ENCODE results near the gene TSACC.

GRCh38 chr1:156357977-156358376, 19.7 kb downstream of the TSACC start:
- TF ChIP-seq MAX (IDR thresholded peaks at IDR 0.05) (no peak), RAD21 (IDR thresholded peaks at IDR 0.05; ENCODE audit: low read depth) (no peak), CREB1 (IDR thresholded peaks at IDR 0.05; ENCODE audit: low read depth) (no peak), REST (IDR thresholded peaks at IDR 0.05; ENCODE audit: low read depth) (no peak), YY1 (IDR thresholded peaks at IDR 0.05; ENCODE audit: low read depth) (no peak), EP300 (IDR thresholded peaks at IDR 0.05; ENCODE audit: borderline replicate concordance) (no peak), NFIC (IDR thresholded peaks at IDR 0.05) (no peak), USF1 (IDR thresholded peaks at IDR 0.05) (no peak)

Measured in Ishikawa (cell line).